HPDE6-E6E7 (cell line): ENCODE results near the gene MYO5B.

Source experiments
- DNase-seq: peaks from one replicate; pipeline ENCODE4 v3.0.0; 2011; ENCODE audit warnings: missing footprints; ENCODE audit errors: extremely low spot score

The MYO5B gene

DNA sequence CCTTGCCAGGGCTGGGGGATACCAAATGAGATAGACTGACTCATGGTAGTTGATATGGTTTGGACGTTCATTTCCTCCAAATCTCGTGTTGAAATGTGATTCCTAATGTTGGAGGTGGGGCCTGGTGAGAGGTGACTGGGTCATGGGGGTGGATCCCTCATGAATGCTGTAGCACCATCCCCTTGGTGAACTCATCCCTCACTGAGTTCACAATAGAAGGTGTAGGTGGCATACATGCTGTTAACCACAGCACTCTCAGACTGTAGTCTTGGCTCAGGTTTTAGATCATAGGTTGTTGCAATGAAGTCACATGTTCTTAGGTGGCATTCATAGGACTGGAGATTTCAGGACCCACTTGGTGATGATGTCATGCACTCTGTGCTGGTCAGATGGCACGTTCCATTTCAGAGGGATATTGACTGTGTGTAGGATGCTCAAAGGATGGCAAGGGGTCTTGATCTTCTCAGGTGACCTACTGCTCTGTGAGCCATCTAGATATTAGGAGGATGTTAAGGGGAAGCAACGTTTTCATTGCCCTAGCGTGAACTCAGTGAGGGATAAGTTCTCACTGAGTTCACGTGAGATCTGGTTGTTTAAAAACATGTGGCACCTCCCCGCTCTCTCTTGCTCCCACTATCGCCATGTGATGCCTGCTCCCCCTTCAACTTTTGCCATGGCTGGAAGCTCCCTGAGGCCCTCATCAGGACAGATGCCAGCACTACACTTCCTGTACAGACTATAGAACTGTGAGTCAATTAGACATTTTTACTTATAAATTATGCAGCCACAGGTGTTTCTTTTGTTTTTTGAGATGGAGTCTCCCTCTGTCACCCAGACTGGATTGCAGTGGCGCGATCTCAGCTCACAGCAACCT, 307.8 kb downstream of the MYO5B start:
- DNase-seq = no peak

DNA sequence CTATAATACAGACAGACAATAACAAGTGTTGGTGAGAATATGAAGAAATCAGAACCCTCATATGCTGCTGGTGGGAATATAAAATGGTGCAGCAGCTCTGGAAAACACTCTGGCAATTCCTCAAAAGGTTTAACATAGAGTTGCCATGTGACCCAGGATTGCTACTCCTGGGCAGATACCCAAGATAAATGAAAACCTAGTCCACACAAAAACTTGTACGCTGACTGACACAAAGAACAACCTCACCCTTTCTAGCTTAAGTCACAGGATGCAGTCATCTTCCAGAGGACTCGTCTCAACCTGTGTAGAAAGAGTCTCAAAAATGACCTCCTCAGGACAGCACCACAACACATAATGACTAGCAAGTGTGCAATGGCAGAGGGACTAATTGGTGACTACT, 310.0 kb downstream of the MYO5B start:
- DNase-seq = no peak

DNA sequence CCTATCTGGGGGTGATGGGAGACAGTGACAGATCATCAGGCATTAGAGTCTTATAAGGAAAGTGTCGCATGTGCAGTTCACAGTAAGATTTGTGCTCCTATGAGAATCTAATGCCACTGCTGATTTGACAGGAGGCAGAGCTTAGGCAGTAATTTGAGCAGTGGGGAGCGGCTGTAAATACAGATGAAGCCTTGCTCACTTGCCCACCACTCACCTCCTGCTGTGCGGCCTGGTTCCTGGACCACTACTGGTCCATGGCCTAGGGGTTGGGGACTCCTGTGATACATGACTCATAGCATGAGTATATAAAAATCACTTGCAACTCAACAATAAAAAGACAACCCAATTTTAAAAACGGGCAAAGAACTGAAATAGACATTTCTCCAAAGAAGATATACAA, 310.5 kb downstream of the MYO5B start:
- DNase-seq = no peak

DNA sequence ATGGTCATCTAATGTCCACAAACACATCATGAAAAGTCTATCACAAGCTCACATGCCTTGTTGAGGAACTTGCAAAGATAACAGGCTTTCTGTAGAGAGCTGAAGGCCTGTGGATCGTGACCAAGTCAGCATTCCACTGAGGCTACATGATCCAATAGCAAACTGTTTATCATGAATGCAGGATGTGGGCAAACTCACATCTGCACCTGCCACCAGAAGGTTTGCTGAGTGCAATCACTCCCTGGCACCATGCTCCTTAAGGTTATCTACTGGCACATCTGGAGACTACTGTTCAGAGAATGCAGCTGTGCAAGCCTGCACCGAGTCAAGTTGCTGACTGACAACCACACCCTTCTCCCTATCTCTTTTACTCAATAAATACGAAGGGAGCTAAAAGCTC, 314.3 kb downstream of the MYO5B start:
- no peak for DNase-seq

DNA sequence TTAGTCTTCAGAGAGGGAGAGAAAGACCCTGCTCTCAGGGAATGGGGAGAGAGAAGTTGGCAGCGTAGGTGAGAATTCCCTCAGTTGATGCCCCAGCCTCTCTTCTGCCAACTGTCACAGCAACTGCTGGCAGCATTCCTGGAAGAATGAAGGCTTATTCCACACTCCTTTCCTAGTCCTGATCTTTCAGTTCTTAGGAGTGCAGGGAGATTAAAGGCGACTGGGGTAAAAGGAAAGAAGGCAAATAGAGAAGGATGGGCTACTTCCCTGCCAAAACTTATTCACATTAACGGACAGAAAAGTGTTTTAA, 315.7 kb downstream of the MYO5B start:
- DNase-seq = no peak

DNA sequence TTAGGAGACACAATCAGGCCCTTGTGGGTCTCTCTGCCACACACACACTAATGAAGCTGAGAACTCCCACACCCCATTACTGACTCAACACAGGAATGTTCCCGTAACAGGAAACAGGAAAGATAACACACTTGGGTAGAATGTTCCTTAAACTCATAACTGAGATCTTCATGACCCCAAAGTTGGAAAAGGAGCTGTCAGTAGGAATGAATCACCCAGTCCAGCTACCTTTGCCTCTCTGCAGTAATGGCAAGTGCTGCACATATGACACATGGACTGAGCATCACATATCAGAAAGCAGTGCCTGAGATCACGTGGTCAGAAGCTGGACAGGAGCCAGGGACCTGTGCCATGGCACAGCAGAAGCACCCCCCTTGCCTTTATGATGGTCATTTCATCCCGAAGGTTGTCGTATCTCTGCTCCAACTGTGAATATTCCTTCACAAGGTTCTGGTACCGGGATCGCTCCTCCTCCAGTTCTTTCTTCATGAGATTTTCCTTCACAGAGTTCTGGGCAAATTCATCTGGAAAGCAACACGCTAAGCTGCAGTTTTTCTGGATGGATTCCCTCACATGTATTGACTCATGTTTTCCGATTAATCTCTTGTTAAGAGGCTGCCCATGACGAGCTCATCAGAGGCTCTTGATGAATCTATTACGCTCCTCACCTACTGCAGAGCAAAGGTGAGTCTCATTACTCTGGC, 316.2 kb downstream of the MYO5B start:
- no peak for DNase-seq

DNA sequence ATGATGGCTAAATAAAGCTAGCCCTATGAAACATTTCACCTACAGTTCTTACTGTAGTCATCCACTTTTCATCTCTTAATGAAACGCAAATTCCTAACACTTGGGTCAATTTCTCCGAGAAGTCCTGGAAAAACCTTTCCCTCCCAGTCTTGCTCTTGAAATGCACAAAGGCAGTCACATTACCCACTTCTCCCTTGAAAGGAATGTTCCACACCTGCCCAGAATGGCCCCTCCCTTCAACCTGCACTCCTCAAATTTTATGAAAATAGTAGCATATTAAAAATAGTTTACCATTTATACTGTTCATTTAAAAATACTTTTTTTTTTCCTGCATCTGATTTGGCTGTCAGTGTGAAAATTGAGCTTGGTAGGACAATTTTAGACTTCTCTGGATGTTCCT, 316.9 kb downstream of the MYO5B start:
- DNase-seq = no peak

DNA sequence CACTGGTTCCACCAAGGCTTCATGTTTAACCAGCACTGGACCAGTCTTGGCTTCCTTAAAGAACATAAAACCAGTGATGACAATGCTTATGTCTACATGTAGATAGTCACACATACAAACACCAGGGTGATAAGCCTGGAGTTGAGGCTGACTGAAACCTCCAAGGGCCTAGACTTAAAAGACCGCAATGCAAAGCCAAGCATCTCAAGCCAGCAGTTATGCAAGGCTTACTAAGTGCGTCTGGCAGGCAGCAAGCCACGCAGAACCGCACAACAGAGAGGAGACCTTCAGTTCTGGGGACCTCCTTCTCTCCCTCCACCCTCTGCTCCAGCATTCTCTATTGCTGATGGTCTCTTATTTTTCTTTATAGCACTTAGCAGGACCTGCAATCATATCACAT, 318.4 kb downstream of the MYO5B start:
- DNase-seq = no peak

DNA sequence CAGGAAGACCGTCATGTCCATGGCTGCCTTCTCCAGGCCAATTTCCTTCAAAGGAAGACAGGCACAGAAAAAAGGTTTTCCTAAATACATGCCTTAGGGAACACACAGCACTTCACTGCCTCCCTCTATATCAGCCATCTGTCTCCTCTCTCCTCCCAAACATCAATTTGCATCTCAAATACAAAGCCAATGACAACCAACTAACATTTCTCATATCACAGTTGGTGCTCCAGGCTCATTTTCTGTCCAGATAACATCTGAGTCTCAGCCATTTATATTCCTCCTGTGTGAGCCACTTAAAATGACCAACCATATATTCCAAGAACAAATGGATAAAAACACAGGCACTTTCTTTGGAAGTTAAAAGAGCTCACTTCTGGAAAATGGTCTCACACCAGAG, 319.2 kb downstream of the MYO5B start:
- DNase-seq = no peak

DNA sequence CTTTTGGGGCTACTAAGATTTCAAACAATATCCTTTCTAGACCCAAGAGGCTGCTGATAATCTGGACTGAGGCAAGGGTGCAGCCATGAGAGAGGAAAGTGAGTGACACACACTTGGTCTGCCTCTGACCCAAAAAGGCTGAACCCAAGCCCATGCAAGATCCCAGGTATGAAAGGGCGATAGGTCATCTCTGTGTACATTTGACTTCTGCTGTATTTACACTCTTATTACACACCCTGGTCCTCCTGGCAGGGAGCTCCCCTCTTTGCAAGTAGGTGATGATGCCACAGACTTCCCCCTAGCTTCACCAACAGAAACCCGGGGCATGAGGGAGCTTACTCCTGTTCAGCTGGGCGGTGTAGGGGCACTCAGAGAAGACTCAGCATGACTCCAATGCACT, 319.8 kb downstream of the MYO5B start:
- DNase-seq = no peak

DNA sequence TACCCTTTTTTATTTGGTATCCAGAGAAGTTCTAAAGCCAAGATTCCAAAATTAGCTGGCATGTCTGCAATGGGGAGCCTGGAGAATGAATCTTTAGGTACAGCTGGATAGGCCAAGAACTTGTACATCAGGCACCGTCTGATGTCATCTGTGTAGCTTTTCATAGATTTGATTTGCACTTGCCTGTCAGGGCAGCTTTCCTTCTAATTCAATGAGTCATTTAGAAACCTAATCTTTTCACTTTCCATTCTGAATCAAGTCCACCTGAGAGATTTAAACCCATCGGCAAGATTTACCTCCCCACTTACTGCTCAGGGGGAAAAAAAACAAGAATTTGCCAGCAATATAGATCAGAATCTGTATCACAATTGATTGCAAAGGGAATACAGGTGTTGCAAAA, 320.7 kb downstream of the MYO5B start:
- peak; percentile 62 for DNase-seq

DNA sequence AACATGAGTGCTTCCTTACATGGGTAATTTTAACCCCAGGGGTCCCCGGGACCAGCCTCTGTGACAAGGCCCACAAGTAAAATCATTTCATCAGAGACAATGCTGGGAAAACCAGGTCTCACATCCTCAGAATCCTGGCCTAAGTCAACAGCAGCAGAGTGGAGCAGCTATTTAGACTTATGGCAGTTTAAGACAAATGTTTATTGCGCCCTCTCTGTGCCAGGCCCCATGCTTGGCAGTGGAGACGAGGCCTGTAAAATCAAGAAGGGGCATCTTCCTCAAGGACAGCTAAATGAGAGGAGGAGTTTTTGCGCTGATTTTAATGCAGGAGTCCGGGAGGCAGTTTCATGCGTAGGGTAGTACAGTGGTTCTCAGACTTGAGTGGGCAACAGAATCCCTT, 325.6 kb downstream of the MYO5B start:
- DNase-seq = no peak

DNA sequence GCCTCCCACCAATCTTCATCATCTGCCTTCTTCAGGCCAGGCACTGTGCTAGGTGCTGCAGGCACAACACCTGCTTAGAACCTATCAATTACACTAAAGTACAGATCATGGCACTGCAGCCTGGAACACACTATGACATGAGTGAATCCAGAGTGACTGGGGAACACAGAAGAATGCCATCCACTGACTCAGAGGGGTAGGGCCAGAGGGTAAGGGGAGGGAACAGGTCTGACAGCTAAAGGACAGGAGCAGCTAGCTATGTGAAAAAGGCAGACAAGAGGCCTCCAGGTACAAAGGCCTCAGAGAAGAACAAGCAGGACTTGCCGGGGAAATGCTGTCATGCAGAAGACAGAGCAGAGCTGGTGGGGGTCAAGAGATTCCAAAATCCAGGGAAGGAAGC, 328.3 kb downstream of the MYO5B start:
- peak; percentile 36 for DNase-seq

DNA sequence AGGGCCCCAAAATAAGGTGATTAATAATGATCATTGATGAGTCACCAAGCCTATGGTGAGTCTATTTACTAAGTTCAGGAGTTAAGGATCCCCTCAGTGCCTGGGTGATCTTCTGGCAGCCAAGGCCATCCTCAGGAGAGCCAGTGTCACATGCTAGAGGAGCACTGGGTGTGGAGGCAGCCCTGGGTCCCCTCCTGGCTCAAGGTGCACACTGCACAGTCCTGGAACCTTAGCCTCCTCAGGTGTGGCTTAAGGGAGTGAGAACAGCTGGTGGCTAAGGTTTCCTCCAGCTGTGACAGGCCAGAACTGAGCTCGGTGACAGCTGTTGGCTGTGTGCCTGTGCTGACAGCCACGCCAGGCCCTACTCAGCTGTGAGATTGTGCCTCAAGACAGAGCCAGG, 329.5 kb downstream of the MYO5B start:
- DNase-seq = no peak

DNA sequence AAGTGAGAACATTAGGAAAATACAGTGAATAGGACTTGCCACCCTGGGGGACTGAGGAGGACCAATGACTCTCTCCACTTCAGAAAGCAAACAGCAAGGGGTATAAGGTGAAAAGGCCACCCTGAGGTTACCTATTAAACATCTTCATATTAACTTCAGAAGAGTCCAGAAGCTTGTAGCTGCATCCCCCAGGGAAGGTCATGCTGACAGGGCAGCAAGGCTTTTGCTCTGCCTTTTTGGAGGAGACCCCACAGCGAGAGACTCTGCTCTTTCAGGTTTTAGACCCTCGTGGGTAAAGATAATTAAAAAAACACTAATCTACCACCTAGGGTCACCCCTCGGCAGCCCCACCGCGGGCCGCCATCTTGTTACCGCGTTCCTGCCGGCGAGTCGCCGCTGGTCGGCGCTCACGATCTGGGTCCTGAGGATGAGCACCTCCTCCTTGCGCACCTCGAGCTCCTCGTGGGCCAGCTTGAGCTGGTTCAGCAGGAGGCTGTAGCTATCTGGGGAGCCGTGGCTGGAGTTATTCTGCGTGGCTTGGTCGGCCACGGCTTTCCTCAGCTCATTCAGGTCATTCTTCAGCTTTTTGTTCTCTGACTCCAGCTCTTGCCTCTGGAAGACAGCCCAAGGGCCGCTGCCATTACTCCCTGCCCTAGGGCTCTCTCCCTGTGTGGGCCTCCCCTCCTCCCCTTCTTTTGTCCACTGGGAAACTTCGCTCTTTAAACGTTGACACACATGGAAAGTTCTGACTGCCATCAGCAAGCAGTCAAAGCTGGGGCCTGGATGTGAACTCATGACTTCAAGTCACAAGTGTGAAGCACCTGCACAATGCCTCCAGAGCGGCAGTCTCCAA, 331.0 kb downstream of the MYO5B start:
- no peak for DNase-seq

DNA sequence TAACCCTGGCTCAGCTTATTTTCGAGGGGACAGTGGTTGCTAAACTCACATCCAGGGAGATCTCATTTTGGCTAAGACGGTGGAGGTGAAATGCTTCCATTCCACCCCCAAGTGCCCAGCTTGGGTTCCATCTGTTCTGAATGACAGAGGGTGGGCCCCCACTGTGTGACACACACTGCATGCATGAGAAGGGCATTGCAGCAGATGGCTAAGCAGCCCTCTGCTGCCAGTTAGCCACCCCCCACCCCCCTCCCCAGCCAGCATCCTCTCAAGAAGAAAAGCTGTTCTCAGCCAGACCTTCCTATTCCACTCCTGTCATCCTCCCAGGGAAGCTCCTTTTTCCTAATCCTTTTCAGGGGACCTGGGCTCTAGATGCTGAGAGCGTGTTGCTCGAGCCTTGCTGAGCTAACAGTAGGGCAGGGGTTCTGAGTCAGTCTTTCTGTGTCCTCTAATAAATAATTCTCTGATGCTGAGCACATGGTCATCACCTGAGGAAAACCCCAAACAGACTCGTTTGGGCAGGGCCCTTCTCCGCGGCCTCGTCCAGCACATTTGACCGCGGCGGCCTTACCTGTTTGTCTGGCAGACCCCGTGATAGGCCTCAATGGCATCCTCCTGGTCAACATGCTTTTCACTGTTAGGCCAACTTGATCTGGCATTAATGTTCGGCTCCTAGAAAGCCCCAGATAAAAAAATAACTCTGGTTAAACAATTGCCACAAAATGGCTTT, 332.1 kb downstream of the MYO5B start:
- DNase-seq = no peak

DNA sequence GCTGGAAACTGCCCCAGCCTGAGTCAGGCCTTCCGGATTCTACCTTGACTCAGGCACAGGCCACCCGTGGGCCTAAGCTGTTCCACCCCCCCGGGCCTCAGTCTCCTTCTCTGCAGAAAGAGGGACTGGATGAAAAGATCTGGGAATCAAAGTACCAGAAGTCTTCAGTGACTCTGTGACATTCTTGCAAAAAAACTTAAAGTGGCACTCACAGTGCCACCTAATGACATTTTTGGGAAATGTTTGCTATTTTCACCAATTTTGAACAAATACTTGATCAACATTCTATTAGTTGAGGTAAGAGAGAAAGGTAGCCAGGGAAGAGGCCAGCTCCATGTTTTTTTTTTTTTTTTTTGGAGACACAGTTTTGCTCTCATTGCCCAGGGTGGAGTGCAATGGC, 333.3 kb downstream of the MYO5B start:
- no peak for DNase-seq

DNA sequence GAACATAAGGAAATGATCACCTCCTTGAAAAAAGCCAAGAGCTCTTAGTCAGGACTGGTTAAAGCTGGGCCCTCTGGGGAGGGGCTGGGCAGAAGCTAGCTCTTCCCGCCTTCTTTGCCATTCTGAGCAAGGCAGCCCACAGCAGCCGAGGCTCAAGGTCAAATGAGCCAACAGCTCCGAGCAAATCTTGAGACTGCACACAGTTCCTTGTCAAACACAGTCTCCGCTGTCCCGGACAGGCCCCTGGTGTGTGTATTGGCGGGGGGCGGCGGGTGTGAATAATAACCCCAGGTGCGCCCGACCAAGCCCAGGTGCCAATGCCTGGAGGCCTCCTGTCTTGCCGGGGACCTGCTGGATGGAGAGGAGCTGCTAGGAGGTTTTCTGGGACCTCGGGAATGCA, 335.2 kb downstream of the MYO5B start:
- DNase-seq = no peak

DNA sequence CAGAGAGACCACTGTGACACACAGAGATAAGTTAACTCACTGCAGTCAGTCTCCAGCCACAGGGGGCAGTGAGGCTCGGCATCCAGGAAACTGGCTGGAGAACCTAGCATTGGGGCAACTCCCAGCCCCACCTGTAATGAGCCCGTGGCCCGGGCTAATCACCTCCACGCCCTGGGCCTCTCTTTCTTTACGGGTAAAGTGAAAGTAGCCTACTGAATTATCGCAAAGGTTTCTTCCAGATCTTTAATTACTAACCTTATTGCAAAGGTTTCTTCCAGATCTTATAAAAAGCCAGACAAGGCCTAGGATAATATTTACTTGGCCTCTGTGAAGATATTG, 336.0 kb downstream of the MYO5B start:
- DNase-seq = no peak

DNA sequence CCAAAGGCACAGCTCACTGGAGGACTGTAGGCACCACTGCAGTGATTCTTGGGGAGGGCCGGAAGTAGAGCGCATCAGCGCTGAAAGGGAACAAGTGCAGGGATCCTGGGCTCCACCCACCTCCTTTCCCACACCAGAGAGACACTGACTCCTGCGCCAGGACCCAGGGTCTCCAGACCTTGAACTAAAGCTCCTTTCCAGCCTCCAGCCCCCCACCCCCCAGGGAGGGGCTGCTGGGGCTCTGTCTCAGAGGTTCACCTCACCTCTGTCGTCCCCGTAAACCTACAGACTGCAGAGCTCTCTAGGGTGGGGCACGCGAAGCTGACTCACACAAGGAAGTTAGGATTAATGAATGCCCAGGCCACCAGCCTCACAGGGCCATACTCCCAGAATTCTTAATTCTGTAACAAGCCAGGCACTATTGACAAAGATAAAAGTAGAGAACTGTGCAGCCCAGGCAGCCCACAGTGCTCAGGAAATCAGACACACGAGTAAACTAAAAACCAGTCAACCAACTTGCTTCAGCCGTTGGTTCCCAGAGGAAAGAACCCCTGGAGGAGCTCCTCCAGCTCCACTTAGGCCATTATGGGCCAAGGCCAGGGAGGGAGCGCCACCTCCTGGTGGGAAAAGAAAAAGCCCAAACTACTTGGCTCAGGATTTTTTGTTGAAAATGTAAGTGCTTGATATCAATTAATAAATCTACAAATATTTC, 336.5 kb downstream of the MYO5B start:
- peak; percentile 77 for DNase-seq

DNA sequence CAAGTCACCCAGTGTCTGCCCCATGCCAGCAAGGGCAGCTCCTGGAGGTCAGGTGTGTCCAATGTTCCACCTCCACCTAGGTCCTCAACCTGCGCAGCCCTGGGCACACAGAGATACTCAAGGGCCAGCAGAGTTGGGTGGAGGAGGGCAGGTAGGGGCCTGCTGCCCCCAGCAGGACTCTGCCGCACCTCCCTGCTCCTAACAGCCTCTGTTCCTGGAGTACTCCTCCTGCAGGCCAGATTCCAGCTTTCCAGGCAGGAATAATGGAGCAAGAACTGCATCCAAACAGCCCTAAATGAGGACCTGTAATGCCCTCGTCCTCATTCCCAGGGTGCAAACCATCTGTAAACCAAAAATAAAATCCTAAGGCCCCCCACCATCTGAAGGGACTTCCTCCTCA, 337.2 kb downstream of the MYO5B start:
- no peak for DNase-seq
